ENCODE results near the gene ZBTB46.
"Not testable (repeated sequence)": the region's sequence is repeated elsewhere in the genome, so short reads cannot be mapped to it uniquely, and the experiment has no call there.

Gene ZBTB46

DNA sequence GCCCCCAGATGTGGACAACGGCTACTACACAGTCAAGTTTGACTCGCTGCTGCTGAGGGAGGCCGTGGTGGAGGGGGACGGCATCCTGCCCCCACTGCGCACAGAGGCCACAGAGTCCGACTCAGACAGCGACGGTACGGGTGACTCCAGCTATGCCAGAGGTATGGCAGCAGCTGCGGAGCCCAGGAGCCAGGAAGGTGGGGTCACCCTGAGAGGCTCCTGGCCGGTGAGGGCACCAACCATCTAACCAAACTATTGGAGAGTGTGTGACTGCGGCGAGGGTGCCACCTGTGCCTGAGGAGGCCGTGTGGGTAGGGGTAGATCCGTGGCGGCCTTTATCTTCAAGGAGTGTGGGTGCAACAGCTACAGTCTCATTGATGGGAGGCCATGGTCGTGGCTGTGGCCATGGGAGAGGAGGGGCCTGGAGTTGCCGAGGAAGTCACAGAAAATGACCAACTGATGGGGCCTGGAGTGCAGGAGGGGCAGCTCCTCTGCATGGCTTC lies 97.4 kb downstream of the ZBTB46 start:
- DNase-seq = no peak

DNA sequence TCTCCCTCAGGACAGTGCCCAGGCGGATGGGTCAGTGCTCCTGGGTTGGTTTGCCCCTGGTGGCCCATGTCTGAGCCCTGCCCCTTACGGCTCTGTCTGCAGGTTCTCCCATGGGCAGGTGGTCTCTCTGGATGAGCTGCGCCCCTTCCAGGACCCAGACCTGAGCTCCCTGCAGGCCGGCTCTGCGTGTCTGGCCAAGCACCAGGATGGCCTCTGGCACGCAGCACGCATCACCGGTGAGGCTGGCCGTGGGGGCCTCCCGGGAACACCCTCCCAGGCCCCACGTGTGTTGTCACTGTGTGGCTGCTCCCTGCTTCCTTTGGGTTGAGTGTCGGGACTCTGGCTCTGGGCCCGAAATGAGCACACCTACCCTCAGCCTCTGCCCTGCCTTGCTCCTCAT lies 97.9 kb downstream of the ZBTB46 start:
- DNase-seq = no peak

DNA sequence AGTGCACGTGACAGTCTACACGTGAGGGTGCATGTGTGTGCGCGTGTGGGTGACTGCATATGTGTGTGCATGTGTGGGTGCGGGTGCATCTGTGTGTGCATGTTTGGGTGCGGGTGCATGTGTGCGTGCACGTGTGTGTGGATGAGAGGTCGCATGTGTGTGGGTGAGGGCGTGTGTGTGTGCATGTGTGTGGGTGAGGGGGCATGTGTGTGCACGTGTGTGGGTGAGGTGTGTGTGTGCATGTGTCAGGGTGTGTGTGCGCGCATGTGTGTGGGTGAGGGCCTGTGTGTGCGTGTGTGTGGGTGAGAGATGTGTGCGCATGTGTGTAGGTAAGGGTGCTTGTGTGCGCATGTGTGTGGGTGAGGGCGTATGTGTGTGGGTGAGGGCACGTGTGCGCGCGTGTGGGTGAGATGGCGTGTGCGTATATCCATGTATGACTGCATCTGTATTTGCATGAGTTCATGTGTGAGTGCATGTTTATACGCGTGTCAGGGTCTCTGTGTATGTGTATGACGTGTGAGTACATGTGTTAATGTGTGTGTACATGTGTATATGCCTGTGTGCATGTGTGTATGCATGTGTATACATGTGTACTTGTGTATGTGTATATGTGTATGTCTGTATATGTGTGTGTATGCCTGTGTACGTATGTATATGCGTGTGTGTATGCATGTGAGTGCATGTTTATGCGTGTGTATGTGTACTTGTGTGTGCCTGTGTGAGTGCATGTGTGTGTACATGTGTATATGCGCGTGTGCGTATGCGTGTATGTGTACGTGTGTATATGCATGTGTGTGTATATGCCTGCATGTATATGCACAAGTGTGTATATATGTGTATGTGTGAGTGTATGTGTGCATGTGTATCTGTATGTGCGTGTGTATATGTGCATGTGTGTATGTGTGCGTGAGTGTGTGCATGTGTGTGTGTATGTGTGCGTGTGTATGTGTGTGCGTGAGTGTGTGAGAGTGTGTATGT lies 98.7 kb downstream of the ZBTB46 start:
- DNase-seq = no peak

DNA sequence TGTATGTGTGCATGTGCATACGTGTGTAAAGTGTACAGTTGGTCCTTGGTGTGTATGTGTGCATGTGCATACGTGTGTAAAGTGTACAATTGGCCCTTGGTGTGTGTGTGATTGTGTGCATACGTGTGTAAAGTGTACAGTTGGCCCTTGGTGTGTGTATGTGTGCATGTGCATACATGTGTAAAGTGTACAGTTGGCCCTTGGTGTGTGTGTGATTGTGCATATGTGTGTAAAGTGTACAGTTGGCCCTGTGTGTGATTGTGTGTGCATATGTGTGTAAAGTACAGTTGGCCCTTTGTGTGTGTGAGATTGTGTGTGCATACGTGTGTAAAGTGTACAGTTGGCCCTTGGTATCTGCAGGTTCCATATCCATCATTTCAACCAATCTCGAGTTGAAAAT lies 99.7 kb downstream of the ZBTB46 start:
- DNase-seq = no peak

DNA sequence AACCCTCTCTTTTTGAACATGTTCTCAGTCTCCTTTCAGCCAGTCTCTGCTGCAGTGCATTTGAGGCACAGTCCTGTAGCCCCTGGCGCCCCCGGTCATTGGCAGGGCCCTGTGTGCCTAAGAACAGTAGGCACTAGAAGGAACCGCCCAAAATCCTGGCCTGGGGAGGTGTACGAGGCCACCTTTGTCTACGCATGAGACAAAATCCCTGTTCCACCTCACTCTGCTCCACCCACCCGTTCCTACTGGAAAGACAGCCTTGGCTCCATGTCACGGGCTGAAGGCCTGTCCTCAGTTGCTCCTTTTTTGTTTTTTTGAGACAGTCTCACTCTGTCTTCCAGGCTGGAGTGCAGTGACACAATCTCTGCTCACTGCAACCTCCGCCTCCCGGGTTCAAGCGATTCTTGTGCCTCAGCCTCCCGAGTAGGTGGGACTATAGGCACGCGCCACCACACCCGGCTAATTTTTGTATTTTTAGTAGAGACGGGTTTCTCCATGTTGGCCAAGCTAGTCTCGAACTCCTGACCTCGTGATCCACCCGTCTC lies 100.8 kb downstream of the ZBTB46 start:
- not testable (repeated sequence) for DNase-seq

DNA sequence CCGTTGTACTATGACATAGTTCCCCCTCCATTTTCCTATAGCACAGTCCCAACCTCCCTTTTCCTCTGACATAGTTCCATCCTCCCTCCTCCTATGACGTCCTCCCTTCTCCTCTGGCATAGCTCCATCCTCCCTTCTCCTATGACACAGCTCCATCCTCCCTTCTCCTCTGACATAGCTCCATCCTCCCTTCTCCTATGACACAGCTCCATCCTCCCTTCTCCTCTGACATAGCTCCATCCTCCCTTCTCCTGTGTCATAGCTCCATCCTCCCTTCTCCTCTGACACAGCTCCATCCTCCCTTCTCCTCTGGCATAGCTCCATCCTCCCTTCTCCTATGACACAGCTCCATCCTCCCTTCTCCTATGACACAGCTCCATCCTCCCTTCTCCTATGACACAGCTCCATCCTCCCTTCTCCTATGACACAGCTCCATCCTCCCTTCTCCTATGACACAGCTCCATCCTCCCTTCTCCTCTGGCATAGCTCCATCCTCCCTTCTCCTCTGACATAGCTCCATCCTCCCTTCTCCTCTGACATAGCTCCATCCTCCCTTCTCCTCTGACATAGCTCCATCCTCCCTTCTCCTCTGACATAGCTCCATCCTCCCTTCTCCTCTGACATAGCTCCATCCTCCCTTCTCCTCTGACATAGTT lies 108.0 kb downstream of the ZBTB46 start:
- DNase-seq = not testable (repeated sequence)

DNA sequence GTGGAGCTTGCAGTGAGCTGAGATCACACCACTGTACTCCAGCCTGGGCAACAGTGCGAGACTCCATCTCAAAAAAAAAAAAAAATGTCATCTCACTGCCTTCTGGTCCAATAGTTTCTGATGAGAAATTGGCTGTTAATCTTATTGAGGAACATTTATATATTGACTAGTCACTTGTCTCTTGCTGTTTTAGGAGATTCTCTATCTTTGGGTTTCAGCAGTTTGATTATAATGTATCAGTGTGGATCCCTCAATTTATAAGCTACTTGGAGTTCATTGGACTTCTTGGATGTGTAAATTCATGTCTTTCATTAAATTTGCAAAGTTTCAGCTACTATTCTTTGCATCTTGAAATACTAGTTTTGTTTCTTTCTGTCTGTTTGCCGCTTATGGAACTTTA lies 112.1 kb downstream of the ZBTB46 start:
- DNase-seq = no peak

GRCh38 chr20:63714858-63715257 lies 116.2 kb downstream of the ZBTB46 start:
- no peak for DNase-seq

DNA sequence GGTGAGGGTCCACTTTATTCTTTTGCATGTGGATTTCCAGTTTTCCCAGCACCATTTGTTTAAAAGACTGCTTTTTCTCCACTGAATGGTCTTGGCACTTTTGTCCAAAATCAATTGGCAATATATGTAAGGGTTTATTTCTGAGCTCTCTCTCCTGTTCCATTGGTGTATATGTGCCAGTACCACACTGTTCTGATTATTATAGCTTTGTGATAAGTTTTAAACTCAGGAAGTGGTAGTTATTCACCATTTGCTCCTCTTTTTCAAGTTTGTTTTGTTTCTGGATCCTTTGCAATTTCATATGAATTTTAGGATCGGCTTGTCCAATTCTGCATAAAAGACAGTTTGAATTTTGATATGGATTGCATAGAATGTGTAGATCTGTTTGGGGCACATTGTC lies 118.9 kb downstream of the ZBTB46 start:
- no peak for DNase-seq

GRCh38 chr20:63711085-63711645 lies 119.9 kb downstream of the ZBTB46 start:
- no peak for DNase-seq

- no peak for DNase-seq
These were observed 121.9 kb downstream of the ZBTB46 start for GRCh38 chr20:63709149-63709527.

DNA sequence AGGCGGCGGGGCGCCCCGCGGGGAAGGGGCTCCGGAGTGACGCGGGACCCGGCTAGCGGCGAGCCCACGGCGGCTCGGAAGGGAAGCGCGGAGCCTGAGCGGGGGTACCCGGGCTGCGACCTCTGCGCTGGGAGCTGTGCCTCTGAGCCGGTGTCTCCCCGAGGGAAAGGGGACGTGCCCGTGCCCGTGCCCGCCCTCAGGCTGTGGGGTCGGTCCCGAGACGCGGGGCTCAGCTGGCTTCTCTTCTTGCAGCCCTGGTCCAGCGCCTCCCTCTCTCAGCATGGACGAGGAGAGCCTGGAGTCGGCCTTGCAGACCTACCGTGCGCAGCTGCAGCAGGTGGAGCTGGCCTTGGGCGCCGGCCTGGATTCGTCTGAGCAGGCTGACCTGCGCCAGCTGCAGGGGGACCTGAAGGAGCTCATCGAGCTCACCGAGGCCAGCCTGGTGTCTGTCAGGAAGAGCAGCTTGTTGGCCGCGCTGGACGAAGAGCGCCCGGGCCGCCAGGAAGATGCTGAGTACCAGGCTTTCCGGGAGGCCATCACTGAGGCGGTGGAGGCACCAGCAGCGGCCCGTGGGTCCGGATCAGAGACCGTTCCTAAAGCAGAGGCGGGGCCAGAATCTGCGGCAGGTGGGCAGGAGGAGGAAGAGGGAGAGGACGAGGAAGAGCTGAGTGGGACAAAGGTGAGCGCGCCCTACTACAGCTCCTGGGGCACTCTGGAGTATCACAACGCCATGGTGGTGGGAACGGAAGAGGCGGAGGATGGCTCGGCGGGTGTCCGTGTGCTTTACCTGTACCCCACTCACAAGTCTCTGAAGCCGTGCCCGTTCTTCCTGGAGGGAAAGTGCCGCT lies 122.5 kb downstream of the ZBTB46 start:
- DNase-seq = no peak

- peak; percentile 75 for DNase-seq
These were observed 123.3 kb downstream of the ZBTB46 start, which contains the start of the genes ARFRP1 and ZGPAT for GRCh38 chr20:63707558-63708300. Gene ARFRP1, minus strand, starts transcription at chr20:63707976. Its CDS starts 885 bp downstream, at chr20:63707091. Gene ZGPAT, plus strand, starts transcription at chr20:63708039. Its CDS starts 542 bp downstream, at chr20:63708581.

- DNase-seq = no peak
These were observed 124.1 kb downstream of the ZBTB46 start for GRCh38 chr20:63706852-63707557.

DNA sequence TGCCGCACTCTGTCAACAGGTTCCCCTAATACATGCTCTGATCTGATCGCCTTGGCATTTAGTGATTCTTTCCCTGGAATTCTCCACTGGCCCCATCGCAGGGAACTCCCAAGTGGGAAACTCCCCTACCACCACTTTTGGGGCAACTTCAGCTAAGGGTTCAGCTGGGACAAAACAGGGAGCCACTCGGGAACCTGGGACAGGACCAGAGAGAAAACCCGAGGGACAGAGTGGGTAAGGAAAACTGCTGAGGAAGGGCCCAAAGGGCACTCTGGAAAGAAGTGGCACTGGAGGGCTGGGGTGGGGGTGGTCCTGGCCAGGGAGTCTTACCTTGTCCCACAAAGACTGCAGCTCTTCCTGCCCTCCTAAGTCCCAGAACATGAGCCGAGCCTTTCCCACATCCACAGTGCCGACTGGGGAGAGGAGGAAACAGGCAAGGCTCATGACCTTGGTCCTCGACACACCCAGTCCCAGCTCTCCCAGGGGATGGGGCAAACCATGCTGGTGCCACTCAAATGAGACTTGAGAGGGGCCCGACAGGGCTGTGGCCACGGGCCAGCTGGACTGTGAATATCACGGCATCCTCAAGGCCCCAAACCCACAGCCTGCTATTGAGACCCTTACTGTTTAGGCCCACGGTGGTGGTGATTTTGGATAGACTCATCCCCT lies 124.9 kb downstream of the ZBTB46 start:
- no peak for DNase-seq

DNA sequence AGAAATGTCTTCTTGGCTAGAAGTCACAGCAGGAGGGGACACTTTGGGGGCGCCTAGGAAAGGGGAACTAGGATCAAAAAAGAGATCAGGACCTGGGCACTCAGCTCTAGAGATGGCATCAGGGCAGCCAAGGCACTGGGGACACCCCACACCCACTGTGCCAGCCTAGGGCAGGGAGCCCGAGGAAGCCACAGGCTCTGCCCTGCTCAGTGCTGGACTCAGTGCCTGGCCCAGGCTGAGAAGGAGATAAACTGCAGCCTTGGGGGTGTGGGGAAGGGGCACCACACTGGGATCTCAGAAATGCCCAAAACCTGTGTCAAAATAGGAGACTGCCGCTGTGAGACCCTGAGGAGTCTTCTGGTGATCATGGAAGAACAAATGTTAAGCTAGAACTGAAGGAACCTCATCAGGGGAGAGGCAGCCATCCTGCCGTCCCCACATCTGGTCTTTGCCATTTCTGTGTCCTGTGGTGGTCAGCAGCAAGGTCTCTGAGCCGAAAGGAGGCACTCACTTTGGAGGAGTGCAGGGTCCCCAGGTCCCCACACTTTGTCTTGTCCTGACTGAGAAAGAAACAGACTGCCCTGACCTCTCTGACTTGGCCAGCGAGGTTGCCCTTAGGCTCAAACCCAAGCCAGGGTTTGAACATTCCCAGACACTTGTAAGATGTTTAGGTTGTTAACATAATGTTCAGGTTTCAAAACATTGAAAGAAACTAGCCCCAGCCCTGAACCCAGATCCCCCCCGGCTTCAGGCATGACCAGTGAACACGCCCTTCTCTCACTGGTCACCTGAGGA lies 125.6 kb downstream of the ZBTB46 start:
- DNase-seq = no peak

DNA sequence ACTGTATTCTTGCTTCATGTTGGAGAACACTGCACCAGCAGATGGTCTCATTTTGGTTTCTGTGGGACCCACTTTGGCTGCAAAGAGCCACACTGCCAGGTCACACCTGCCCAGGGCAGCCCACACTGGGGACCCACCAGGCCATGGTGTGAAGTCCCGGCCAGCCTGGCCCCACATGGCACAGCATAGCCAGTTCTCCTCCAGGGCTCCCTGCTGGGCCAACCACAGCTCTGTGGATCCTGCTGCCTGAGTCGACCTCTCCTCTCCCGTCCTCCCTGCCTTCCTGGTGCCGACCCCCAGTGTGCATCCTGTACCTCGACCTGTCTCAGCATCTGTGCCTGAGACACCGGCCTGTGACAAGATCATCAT lies 126.3 kb downstream of the ZBTB46 start:
- no peak for DNase-seq

- DNase-seq = no peak
These were observed 126.9 kb downstream of the ZBTB46 start for GRCh38 chr20:63703976-63704748.
